ACHN (cell line): ENCODE measurements around the gene PNLIPRP2.

Experiments
- DNase-seq: peaks from one replicate; pipeline ENCODE4 v3.0.0-alpha.2; 2015
- in situ Hi-C: cut with HindIII; loops from 2 replicates; pipeline ENCODE4 v1.10.0; 2017; ENCODE audit warnings: low sequenced_read_pairs, low pct_ligation_motif_present, low pct_unique_long_range_greater_than_20kb

Gene PNLIPRP2

DNA sequence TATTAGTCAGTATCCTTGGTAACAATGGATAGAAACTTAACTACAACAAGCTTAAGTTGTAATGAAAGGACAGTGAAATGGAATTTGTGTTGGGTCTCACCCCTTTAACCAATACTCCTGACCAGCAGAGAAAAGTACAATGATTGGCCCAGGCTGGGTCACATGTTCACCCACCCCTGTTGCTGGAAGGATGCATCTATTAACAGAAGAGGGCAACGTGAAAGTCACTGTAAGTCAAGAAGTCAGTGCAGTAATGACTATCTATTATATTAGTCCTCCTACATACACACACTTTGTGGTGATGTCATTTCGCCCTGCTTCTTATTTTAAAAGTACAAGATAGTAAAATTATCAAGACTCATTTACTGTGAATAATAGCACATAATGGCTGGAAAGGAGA is 16.2 kb downstream of the PNLIPRP2 start:
- in situ Hi-C loops, result no loop called here

DNA sequence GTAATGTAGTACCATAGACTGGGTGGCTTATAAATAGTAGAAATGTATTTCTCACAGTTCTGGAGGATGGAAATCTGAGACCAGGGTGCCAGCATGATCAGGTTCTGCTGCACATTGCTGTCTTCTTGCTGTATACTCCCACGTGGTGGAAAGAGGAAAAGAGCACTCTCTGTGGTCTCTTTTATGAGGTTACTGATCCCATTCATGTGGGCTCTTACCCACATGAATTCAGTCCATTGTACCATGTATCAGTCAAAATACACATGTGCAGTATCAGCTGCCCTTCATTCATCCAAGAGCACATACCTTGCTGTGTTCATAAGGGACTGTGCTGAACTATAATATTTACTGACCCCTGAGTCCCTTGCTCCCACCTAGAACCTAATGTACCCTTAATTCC is 17.1 kb downstream of the PNLIPRP2 start:
- no peak for DNase-seq
- in situ Hi-C loops, result no loop called here

More for the DNA sequence above, 16.2 kb downstream of the PNLIPRP2 start:
- DNase-seq, result no peak

DNA sequence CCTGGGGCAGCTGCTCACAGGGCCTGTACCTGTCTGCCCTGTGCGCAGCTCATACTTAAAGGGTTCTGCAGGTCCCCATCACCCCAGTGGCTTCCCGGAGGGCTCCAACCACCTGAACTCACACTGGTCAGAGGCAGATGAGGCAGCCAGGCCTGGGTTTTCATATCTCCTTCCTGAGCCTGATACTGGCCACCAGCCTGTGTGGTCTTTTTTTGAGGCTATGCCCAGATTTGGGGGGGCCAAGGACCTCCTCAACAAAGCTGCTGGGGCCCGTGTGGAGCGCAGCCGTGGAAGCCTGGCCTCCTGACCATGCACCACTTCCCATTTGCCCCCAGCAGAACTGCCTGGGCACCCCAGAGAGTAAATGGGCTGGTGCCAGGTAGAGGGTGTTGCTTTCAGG is 25.7 kb downstream of the PNLIPRP2 start:
- DNase-seq, result no peak
- in situ Hi-C loops, result no loop called here

DNA sequence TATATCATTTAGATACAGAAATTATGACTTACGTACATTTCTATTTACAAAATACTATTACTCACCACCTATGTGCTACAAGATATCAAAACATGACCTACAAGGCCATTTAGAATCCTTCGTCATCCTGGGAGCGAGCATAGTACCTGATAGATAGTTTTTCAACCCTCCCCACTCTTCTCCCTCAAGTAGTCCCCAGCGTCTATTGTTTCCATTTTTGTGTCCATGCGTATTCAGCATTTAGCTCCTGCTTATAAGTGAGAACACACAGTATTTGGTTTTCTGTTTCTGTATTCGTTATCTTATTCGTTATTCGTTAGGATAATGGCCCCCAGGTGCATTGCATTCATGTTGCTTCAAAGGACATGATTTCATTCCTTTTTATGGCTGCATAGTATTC is 28.1 kb downstream of the PNLIPRP2 start:
- in situ Hi-C loops, result no loop called here

DNA sequence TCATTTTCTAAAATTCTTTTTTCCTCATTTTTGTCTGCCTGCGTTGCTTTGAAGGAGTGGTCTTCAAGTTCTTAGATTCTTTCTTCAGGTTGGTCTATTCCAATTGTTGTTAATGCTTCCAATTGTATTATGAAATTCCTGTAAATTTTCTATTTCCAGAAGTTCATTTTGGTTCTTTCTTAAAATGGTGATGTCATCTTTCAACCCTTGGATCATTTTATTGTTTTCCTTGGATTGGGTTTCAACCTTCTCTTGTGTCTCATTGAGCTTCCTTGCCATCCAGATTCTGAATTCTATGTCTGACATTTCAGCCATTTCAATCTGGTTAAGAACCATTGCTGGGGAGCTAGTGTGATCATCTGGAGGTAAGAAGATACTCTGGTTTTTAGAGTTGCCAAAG is 33.1 kb downstream of the PNLIPRP2 start:
- in situ Hi-C loops, result no loop called here
- no peak for DNase-seq

More for the DNA sequence above, 28.1 kb downstream of the PNLIPRP2 start:
- no peak for DNase-seq

DNA sequence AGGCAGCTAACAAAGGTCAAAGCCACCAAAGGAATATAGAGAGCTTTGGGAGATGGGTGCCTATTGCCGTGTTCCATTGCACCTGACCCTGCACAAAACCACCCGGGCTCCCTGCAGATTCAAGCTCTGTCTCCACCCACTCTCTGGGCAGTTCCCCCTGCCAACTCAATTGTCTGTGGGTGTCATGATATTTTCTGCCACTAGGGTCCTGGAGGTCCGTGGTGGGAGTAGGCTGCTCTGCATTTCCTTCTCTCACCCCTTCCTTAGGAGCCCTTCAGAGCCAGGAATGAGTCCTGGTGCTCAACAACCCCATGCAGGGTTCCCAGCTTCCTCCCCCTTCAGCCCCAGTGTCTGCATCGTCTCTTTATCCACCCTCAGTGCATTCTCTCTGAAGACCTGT is 34.1 kb downstream of the PNLIPRP2 start:
- peak; percentile 49 for DNase-seq
- in situ Hi-C loops, result no loop called here

DNA sequence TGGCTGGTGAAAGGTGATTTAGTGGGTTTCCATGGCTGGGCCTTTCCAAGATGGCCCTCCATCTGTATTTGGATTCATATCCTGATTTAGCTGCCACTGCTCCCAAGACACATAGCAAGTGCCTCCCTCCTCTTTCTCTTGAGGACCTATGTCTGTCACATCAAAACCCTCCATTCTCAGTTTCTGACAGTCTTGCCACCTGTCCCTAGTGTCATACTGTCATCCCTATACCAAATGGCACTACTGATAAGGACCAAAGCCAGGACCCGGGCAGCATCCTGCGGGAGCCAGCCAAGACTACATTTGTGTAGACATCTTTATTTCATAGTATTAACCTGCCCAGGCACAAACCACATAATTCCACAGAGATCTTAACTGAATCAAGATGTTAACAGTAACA is 34.8 kb downstream of the PNLIPRP2 start:
- in situ Hi-C loops, result no loop called here
- DNase-seq, result no peak

DNA sequence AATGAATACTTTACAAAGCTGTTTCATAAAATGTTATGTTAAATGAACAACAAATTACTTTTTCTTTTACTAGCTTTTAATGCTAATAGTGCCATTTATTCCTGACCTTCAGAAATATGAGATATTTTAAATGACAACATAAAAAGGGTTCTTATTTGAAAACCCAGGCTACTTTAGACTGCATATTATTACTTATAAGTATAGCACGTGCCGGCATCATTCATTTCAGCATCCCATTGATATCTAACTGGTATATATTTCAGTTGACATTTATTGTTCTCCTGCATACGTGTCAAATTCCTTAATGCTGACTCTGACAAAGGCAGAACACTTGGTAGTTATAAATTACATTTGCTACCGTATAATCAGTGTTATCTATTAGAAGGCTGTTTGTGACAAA is 35.3 kb downstream of the PNLIPRP2 start:
- DNase-seq, result no peak
- in situ Hi-C loops, result no loop called here

DNA sequence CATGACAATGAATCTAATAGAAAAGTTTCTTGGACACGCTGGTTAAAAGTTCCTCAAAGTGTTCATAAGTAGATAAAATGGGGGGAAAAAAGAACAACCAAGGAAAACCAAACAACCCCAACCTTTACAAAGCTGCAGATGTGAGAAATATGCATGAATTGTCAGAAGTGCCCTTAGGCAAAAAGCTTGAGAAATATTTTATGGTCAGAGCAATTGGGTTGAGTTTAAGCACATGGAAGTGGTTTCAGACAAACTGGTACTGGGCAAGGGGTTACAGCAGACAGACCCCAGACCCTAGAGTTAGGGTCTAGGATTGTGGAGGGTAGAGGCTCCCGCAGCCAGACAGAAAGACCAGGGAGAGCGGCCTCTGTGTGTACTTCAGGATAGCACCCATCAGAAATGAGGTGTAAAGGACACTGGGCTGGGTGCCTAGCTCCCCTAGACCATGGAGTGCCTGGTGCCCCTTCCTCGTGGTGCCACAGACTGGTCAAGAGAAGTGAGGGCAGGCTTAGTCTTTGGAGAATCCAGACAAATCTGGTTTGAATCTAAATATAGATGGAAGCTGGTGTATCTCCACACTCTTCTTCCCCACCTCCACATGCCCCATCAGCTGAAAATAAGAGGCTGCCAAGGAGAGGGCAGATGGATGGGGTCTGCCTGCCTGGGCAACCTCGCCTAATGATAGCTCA is 37.3 kb downstream of the PNLIPRP2 start:
- in situ Hi-C loops, result no loop called here

DNA sequence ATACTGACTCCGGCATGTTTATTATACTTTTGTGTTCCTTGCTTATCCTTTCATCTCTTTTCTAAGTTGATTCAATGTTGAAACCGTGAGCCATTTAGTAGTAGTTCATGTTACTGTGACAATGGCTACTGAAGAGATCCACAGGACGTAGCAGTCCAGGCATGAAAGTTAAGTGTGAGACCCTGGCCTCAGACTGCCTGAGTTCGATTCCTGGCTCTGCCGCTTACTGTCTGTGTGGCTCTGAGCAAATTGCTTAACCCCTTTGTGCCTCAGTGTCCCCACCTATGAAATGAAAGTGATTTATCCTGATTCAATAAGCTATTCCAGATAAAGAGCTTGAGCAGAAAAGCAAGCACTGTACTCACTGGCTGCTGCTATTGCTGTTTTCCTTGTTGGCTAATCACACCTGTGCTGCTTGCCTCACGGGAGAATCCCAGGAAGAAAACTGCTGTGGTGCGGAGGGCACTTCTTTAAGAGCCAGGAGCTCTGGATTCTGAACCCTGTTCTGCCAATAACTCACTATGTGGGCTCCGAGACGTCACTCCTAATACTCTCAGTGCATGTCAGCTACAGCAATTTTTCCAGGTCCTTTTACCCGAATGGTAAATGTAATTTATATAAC is 38.4 kb downstream of the PNLIPRP2 start:
- in situ Hi-C loops, result no loop called here
- DNase-seq, result no peak

More for the DNA sequence above, 37.3 kb downstream of the PNLIPRP2 start:
- no peak for DNase-seq

DNA sequence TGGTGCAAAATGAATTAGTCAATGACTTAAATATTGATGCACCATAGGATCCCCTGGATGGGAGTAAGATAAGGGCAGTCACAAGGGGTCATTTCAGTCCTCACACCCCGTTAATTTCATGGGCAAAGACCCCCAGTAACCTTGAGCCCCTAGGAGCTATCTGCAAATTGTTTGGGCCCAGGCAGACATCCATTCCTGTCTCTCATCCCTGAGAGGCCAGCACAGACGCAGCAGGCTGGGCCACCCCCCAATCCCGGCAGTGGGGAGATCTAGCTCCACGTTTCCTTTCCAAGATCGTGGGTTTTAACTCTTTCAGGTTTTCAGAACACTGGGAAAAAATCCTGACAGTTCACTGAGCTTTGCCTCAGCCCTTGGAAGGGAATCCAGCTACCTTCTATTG is 40.1 kb downstream of the PNLIPRP2 start:
- DNase-seq, result no peak
- in situ Hi-C loops, result no loop called here

DNA sequence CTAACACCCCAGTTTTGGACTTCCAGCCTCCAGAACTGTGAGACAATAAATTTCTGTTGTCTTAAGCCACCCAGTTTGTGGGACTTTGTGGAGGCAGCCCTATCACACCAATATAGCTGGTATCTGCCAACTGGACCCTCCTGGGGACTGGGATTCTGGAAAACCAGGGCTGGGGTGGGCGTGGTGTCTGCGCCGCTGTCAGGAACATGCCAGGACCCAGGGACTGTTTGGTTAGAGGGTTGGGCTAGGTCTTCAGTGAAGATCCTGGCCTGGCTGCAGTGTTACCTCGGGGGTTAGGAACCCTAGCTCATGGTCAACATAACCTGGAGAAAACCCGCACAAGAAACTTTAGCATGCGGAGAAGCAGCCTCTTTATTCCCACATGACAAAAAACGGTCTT is 42.6 kb downstream of the PNLIPRP2 start:
- in situ Hi-C loops, result no loop called here
- DNase-seq, result no peak

DNA sequence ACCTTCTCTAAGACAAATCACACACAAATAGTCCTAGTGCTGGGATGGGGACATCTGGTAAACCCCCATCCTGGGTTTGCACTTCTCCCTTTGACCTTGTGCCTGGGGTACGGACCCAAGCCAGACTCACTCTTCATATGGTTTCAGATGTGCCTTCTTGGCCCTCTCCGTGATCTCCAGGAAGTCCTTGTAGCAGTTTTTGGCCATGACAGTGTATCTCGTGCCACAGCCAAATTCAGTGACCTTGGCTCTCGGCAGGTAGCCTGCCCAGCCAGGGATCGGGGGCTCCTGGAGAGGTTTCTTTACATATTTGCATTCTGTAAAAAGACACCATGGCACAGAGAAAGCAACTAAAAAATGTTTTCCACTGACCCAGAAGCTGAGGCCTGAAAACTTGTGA is 43.9 kb downstream of the PNLIPRP2 start:
- no peak for DNase-seq
- in situ Hi-C loops, result no loop called here

DNA sequence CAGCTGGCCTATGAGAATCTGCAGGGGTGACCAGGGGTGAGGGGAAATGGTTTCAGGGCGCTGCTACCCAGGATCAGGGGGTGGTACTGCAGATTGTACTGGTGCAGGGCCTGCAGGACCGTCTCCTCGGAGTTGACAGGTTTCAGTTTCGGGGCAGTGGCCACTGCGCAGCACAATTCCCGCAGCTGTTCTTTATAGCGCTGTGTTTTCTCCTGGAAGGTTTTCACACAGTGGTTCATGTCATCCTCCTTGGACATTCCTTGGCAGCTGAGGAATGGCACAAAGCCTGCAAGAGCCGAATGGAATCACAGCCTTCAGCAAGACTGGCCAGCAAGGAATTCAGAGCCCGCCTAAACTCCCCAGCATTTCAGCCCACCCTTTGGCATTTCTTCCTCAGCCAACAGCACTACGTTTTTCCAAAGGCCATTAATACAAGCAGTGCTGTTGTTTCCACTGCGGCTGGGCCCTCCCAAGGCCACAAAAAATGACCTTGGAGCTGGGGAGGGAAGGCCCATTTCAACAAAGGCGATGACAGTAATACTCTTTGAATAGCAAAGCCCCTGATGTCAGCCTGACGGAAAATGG is 44.9 kb downstream of the PNLIPRP2 start:
- in situ Hi-C loops, result no loop called here

DNA sequence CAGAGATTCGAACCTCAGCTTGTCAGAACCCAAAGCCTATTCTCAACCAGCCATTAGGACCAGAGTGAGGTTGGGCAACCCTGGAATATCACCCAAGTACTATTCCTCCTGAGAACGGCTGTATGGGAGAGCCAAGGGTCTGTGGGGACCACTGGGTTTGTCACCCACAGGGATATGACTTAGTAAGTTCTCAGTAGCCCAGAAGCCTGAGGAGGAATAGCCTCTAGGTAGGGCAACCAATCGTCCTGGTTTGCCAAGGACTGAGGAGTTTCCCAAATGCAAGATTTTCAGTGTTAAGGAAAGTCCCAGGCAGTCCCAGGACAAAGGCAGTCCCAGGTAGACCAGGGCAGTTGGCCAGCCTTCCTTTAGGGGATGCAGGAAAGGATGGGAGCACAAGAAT is 46.7 kb downstream of the PNLIPRP2 start:
- no peak for DNase-seq
- in situ Hi-C loops, result no loop called here

More for the DNA sequence above, 44.9 kb downstream of the PNLIPRP2 start:
- no peak for DNase-seq

DNA sequence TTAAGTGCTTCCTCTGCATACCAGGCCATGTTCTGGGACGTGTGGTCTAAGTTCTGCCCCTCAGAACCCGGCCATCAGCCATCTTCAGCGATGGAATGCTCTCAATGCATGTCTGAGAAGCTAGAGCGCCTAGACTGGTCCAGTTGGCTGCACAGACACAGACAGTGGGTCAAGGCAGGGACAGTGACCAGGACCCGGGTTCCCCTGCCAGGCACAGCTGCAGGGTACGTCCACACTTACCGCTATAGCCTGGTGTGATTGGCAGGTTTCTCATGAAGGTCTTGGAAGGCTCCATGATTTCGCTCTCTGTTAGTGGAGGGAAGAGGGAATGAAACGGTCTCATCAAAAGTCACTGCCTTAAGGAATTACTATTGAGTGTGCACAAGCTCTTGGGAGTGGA is 47.3 kb downstream of the PNLIPRP2 start:
- in situ Hi-C loops, result no loop called here
- no peak for DNase-seq

DNA sequence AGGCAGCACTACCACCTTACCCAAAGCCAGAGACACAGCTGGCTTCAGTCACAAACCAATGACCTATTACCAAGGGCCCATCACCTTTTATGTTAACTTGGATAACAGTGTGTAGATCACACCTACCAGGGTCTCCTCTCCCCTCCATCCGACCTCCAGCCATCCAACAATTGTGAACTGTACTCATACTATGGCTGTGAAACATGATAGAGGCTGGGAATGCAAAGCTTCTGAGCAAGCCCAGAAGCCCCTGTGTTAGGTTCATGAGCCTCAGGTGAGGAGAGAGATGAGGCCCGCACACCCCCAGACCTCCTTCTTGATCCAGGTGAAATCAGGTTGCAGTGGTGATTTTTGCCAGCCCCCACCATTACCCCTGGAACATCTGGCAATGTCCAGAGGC is 47.7 kb downstream of the PNLIPRP2 start:
- DNase-seq, result no peak
- in situ Hi-C loops, result no loop called here

DNA sequence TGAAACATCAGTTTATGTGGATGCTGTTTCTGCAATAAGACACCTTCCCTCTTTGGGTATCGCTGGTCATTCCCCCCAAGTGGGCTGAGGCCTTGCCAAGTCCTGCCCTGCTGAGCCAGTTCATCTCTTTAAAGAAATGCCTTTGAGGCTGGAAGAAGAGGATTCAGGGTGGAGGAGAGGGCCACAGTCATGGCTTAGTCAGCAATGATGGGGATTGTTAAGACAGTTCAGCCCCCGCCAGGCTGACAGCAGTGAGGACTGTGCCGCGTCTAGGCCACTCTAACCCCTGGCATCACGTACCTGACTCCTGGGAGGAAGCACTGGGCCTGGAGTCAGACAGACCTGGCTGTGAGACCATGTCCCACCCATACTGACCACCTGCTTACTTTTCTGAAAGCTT is 48.3 kb downstream of the PNLIPRP2 start:
- in situ Hi-C loops, result no loop called here
- no peak for DNase-seq

DNA sequence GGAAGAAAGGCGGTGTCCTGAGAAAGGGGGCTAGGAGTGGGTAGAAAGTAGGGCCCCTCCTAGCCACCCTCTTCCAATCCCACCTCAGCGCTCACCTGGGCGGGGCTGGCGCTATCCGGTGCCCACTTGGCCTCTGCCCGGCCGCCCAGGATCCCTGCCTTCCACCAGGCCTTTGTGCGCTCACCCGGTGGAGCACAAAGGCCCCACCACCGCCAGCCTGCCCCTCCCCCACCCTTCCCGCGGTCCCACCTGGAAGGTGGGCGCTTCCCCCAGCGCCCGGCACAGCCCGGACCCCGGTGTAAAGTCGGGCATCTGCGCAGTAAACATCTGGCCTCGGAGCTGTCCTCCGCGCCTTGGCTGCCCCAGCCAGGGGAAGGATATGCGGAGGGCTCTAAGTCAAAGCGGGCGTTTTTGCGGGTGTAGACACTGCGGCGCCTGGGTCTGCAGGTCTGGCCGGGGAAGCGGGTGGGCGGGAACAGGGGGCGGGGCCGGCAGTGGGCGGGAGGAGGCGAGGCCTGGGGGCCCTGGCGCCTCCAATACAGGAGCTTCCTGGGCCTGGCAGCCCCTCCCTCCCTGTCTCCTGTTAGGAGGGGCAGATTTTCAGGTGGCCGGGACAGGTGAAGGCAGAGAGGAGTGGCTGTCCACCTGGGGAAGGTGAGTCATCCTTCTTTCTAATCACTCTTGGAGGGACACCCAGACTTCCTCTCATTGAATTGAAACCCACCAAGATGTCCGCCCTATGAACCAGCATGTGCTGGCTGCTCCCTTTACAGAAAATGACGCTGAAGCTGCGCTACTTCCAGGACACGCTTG is 49.3 kb downstream of the PNLIPRP2 start:
- in situ Hi-C loops, result no loop called here
- DNase-seq, result peak; percentile 11
